NT2/D1 (cell line): Measurements from ENCODE around the gene RPRD1B.

ENCODE experiments used
- SUZ12 ChIP-seq: IDR thresholded peaks from 2 replicates; pipeline ENCODE4 v1.6.1; 2011; ENCODE audit not compliant: insufficient read length, insufficient read depth; ENCODE audit errors: extremely low read depth
- YY1 ChIP-seq: IDR thresholded peaks from 2 replicates; pipeline ENCODE4 v1.6.1; 2011; ENCODE audit not compliant: insufficient read length, insufficient read depth

- TF ChIP-seq SUZ12 (no peak), YY1 (no peak)
Observed at GRCh38 chr20:38085026-38085425, 51.5 kb downstream of the RPRD1B start.
